HEK293 (cell line): Measurements from ENCODE around the gene SPAG5.

Source experiments
- CTCF ChIA-PET: fragments of 350-600 bp; formaldehyde crosslinking; extraction: SDS; loops from one replicate; lab custom pipeline; 2021; ENCODE audit warnings: antibody characterized with exemption; lab: Yijun Ruan, JAX
- POLR2A ChIA-PET: fragments of 300-600 bp; formaldehyde crosslinking; extraction: SDS; loops from one replicate; lab custom pipeline; 2020; ENCODE audit warnings: antibody characterized with exemption, inconsistent platforms; lab: Yijun Ruan, JAX
- H3K27ac ChIP-seq: fragments of 200-500 bp; sonication (Bioruptor generic); 2 replicates; pipeline ENCODE4 v1.5.1; 2014; ENCODE audit warnings: low read depth, low read length, control low read depth, inconsistent platforms; ENCODE audit errors: extremely low read depth
- H3K36me3 ChIP-seq, 2 experiments: fragments of 200-500 bp in 1 of 2; sonication (Bioruptor generic) in 1 of 2; 1 replicate in 1 of 2; 2 replicates in 1 of 2; pipeline ENCODE4 v1.5.1; 2014 to 2017; ENCODE audit warnings: inconsistent platforms in 2 of 2, low read length in 2 of 2; ENCODE audit not compliant: control insufficient read depth in 2 of 2, insufficient read depth in 1 of 2
- H3K4me1 ChIP-seq: fragments of 200-500 bp; sonication (Bioruptor generic); 2 replicates; pipeline ENCODE4 v1.5.1; 2014; ENCODE audit warnings: mild to moderate bottlenecking, low read length, inconsistent platforms; ENCODE audit not compliant: control insufficient read depth, insufficient read depth
- H3K4me3 ChIP-seq: 2 replicates; pipeline ENCODE4 v1.5.1; 2011; ENCODE audit warnings: low read depth, mild to moderate bottlenecking, control low read depth, low read length, moderate library complexity
- H3K9me3 ChIP-seq: fragments of 200-500 bp; sonication (Bioruptor generic); 2 replicates; pipeline ENCODE4 v1.5.1; 2014; ENCODE audit warnings: low read depth, low read length, inconsistent platforms; ENCODE audit not compliant: control insufficient read depth, insufficient read depth
- SCRT2 ChIP-seq: fragments of 450-650 bp; formaldehyde crosslinking; IDR thresholded peaks from 2 replicates; pipeline ENCODE4 v1.5.1; 2016; ENCODE audit warnings: missing biosample characterization, missing genetic modification characterization
- TCF7L2 ChIP-seq: IDR thresholded peaks from 2 replicates; pipeline ENCODE4 v1.6.1; 2011; ENCODE audit warnings: low read depth, mild to moderate bottlenecking, inconsistent platforms, low read length, moderate library complexity, borderline replicate concordance
- ZBTB8A ChIP-seq: fragments of 450-650 bp; formaldehyde crosslinking; IDR thresholded peaks from 2 replicates; pipeline ENCODE4 v1.5.1; 2016; ENCODE audit warnings: missing biosample characterization, missing genetic modification characterization
- ZIC2 ChIP-seq: fragments of 450-650 bp; formaldehyde crosslinking; IDR thresholded peaks from 2 replicates; pipeline ENCODE4 v1.5.1; 2016; ENCODE audit warnings: missing biosample characterization, missing genetic modification characterization
- ZNF132 ChIP-seq: fragments of 450-650 bp; formaldehyde crosslinking; IDR thresholded peaks from 2 replicates; pipeline ENCODE4 v1.5.1; 2017; ENCODE audit warnings: missing biosample characterization, missing genetic modification characterization, borderline replicate concordance
- ZNF24 ChIP-seq: fragments of 450-650 bp; formaldehyde crosslinking; IDR thresholded peaks from 2 replicates; pipeline ENCODE4 v1.5.1; 2016; ENCODE audit warnings: missing biosample characterization, missing genetic modification characterization
- ZNF433 ChIP-seq: fragments of 450-650 bp; formaldehyde crosslinking; IDR thresholded peaks from 2 replicates; pipeline ENCODE4 v1.5.1; 2016; ENCODE audit warnings: missing biosample characterization, missing genetic modification characterization, low read depth
- ZNF600 ChIP-seq: fragments of 450-650 bp; formaldehyde crosslinking; IDR thresholded peaks from 2 replicates; pipeline ENCODE4 v1.5.1; 2016; ENCODE audit warnings: missing biosample characterization, missing genetic modification characterization
- ZNF654 ChIP-seq: fragments of 450-650 bp; formaldehyde crosslinking; IDR thresholded peaks from 2 replicates; pipeline ENCODE4 v1.5.1; 2016; ENCODE audit warnings: low read depth, missing biosample characterization, missing genetic modification characterization
- ZNF830 ChIP-seq: fragments of 450-650 bp; IDR thresholded peaks from 2 replicates; pipeline ENCODE4 v1.5.0; 2018; ENCODE audit warnings: missing biosample characterization, missing genetic modification characterization, low read depth, mild to moderate bottlenecking, moderate library complexity
- TF ChIP-seq, protein P1 (sequence below): fragments of 450-650 bp; formaldehyde crosslinking; IDR thresholded peaks from 2 replicates; pipeline ENCODE4 v1.5.1; 2016; ENCODE audit warnings: missing biosample characterization, missing genetic modification characterization
- TF ChIP-seq, protein P2 (sequence below): fragments of 450-650 bp; IDR thresholded peaks from 2 replicates; pipeline ENCODE4 v1.5.1; 2018; ENCODE audit warnings: missing biosample characterization, missing genetic modification characterization
- TF ChIP-seq, protein P3 (sequence below): fragments of 450-650 bp; formaldehyde crosslinking; IDR thresholded peaks from 2 replicates; pipeline ENCODE4 v1.5.1; 2016; ENCODE audit warnings: missing biosample characterization, missing genetic modification characterization
- TF ChIP-seq, protein P4 (sequence below): fragments of 450-650 bp; formaldehyde crosslinking; IDR thresholded peaks from 2 replicates; pipeline ENCODE4 v1.5.1; 2016; ENCODE audit warnings: missing biosample characterization, missing genetic modification characterization
- TF ChIP-seq, protein P5 (sequence below): fragments of 450-650 bp; formaldehyde crosslinking; IDR thresholded peaks from 2 replicates; pipeline ENCODE4 v1.5.1; 2017; ENCODE audit warnings: missing biosample characterization, missing genetic modification characterization
- TF ChIP-seq, protein P6 (sequence below): fragments of 450-650 bp; formaldehyde crosslinking; conservative IDR thresholded peaks from 2 replicates; pipeline ENCODE4 v1.5.1; 2016; ENCODE audit warnings: low read depth, missing biosample characterization, missing genetic modification characterization
- TF ChIP-seq, protein P7 (sequence below): IDR thresholded peaks from 2 replicates; pipeline ENCODE4 v1.6.1; 2011; ENCODE audit warnings: mild to moderate bottlenecking, low read depth, low read length, borderline replicate concordance

SPAG5 gene

DNA sequence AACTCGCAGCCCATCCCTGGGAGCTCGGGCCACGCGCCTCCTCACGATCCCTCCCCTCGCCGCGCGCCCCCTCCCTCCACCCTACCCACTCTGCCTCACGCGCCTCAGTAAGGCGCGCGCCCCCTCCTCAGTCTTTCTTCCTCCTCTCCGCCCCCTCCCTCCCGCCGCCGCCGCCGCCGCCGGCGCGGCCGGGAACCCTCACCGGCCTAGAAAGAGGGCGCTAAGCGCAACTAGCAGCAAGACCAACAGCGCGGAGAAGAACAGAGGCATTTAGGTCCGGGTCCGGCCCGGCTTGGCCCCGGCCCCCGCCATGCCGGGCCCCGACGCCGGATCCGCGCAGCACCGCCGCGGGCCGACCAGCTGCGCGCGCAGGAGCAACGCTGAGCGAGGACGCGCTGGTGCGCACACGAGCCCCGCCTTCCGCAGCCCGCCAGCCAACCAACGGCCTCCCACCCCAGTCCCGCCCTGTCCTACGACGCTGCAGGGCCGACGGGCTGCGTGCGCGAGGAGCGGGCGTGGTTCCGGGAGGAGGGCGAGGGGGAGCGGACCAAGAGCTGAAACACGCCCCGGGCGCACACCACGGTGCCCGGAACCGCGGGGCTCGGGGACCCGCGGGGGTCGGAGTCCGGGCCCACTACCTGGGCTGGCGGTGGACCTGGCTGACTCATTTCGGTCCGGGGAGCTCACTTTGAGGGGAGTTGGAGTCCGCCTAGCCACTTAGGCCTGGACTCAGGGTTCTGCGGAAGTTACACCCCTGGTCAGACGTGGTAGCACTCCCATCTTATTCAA lies 46.2 kb upstream of the SPAG5 start, which contains the start of gene BLTP2 (continued):
- TF ChIP-seq, protein P1, sequence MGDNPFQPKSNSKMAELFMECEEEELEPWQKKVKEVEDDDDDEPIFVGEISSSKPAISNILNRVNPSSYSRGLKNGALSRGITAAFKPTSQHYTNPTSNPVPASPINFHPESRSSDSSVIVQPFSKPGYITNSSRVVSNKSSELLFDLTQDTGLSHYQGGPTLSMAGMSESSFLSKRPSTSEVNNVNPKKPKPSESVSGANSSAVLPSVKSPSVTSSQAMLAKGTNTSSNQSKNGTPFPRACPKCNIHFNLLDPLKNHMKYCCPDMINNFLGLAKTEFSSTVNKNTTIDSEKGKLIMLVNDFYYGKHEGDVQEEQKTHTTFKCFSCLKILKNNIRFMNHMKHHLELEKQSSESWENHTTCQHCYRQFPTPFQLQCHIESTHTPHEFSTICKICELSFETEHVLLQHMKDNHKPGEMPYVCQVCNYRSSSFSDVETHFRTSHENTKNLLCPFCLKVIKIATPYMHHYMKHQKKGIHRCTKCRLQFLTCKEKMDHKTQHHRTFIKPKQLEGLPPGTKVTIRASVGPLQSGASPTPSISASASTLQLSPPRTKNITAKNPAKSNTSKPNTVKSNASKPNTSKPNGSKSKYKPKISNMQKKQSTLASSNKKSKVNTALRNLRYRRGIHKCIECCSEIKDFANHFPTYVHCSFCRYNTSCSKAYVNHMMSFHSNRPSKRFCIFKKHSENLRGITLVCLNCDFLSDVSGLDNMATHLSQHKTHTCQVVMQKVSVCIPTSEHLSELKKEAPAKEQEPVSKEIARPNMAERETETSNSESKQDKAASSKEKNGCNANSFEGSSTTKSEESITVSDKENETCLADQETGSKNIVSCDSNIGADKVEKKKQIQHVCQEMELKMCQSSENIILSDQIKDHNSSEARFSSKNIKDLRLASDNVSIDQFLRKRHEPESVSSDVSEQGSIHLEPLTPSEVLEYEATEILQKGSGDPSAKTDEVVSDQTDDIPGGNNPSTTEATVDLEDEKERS (tag by site-specific recombination) = no peak
- TF ChIP-seq, protein P2, sequence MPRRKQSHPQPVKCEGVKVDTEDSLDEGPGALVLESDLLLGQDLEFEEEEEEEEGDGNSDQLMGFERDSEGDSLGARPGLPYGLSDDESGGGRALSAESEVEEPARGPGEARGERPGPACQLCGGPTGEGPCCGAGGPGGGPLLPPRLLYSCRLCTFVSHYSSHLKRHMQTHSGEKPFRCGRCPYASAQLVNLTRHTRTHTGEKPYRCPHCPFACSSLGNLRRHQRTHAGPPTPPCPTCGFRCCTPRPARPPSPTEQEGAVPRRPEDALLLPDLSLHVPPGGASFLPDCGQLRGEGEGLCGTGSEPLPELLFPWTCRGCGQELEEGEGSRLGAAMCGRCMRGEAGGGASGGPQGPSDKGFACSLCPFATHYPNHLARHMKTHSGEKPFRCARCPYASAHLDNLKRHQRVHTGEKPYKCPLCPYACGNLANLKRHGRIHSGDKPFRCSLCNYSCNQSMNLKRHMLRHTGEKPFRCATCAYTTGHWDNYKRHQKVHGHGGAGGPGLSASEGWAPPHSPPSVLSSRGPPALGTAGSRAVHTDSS (tag by site-specific recombination) = no peak
- peak; percentile 84 for TF ChIP-seq ZBTB8A
- TF ChIP-seq, protein P3, sequence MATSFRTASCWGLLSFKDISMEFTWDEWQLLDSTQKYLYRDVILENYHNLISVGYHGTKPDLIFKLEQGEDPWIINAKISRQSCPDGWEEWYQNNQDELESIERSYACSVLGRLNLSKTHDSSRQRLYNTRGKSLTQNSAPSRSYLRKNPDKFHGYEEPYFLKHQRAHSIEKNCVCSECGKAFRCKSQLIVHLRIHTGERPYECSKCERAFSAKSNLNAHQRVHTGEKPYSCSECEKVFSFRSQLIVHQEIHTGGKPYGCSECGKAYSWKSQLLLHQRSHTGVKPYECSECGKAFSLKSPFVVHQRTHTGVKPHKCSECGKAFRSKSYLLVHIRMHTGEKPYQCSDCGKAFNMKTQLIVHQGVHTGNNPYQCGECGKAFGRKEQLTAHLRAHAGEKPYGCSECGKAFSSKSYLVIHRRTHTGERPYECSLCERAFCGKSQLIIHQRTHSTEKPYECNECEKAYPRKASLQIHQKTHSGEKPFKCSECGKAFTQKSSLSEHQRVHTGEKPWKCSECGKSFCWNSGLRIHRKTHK = no peak
- no peak for TF ChIP-seq ZNF132 (tag by site-specific recombination)
- TF ChIP-seq, protein P4, sequence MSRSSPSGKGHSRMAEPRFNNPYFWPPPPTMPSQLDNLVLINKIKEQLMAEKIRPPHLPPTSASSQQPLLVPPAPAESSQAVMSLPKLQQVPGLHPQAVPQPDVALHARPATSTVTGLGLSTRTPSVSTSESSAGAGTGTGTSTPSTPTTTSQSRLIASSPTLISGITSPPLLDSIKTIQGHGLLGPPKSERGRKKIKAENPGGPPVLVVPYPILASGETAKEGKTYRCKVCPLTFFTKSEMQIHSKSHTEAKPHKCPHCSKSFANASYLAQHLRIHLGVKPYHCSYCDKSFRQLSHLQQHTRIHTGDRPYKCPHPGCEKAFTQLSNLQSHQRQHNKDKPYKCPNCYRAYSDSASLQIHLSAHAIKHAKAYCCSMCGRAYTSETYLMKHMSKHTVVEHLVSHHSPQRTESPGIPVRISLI (tag by site-specific recombination) = no peak
- TF ChIP-seq ZNF830 (tag by site-specific recombination) = no peak
- TF ChIP-seq, protein P5, sequence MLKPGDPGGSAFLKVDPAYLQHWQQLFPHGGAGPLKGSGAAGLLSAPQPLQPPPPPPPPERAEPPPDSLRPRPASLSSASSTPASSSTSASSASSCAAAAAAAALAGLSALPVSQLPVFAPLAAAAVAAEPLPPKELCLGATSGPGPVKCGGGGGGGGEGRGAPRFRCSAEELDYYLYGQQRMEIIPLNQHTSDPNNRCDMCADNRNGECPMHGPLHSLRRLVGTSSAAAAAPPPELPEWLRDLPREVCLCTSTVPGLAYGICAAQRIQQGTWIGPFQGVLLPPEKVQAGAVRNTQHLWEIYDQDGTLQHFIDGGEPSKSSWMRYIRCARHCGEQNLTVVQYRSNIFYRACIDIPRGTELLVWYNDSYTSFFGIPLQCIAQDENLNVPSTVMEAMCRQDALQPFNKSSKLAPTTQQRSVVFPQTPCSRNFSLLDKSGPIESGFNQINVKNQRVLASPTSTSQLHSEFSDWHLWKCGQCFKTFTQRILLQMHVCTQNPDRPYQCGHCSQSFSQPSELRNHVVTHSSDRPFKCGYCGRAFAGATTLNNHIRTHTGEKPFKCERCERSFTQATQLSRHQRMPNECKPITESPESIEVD (tag by site-specific recombination) = no peak
- TF ChIP-seq ZNF433 = no peak
- peak; percentile 86 for TF ChIP-seq ZIC2 (tag by site-specific recombination)
- TF ChIP-seq SCRT2 (tag by site-specific recombination) = no peak
- no peak for TF ChIP-seq TCF7L2
- TF ChIP-seq ZNF24 = 0 out of 2 replicates have a peak, but pooled peaks have one; percentile 42

DNA sequence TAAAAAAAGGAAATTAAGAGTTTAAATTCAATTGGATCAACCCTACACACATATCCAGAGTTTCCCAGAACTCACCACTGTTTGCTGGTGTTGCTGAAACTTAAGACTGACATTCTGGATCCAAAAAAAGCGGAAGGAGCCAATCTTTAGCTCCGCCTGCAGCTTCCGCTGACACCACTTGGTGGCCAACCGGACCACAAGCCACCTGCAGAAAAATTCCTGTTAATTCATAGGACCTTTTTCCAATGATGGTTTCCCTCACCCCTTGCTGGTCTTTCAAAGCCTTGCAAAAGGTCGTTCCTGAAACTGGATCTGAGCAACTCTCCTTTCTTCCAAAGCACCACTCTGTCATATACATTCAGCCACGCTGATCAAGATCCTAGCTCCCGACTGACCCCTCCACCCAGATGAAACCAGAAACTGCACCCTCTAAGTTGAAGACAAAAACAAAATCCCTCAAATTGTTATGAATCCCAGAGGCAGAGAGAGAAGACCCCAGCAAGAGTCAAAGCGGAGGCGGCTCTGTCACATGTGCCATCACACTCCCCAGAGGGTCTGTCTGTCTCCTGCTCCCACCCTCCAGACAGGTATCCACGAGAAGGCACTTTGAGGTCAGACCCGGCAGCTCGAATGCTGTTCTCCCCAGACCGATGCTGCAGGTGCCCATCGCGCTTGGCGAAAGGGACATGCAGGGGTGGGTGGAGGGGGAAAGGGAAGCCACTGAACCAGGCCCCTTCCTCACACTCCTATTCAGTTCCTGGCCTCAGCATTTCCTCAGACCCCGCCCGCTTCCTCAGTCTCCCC lies 45.4 kb upstream of the SPAG5 start:
- Histone ChIP-seq H3K4me3 (peak overlapping the region; percentile 70), H3K9me3 (no peaks in the 10 kb centered on the region), H3K4me1 (peaks cover 5% of the 10 kb centered on the region), H3K27ac (peak overlapping the region; percentile 55), H3K36me3 (peaks cover 49 to 59% of the 10 kb centered on the region in 2 experiments)
- CTCF ChIA-PET = interaction anchor here (0.6 to 3.6 kb wide), 33 partner anchors 9 to 481 kb away, joined by 3 to 42 read pairs (median 4); partner anchors contain the start of genes PROCA1, RSKR, SDF2 and SUPT6H
- POLR2A ChIA-PET = interaction anchor here (0.7 to 5.1 kb wide), 26 partner anchors 9 to 308 kb away, joined by 3 to 56 read pairs (median 4); partner anchors contain the start of genes NEK8, PHF12, PIGS and PROCA1
- peak; percentile 58 for TF ChIP-seq ZNF600 (tag by site-specific recombination)
- TF ChIP-seq, protein P6, sequence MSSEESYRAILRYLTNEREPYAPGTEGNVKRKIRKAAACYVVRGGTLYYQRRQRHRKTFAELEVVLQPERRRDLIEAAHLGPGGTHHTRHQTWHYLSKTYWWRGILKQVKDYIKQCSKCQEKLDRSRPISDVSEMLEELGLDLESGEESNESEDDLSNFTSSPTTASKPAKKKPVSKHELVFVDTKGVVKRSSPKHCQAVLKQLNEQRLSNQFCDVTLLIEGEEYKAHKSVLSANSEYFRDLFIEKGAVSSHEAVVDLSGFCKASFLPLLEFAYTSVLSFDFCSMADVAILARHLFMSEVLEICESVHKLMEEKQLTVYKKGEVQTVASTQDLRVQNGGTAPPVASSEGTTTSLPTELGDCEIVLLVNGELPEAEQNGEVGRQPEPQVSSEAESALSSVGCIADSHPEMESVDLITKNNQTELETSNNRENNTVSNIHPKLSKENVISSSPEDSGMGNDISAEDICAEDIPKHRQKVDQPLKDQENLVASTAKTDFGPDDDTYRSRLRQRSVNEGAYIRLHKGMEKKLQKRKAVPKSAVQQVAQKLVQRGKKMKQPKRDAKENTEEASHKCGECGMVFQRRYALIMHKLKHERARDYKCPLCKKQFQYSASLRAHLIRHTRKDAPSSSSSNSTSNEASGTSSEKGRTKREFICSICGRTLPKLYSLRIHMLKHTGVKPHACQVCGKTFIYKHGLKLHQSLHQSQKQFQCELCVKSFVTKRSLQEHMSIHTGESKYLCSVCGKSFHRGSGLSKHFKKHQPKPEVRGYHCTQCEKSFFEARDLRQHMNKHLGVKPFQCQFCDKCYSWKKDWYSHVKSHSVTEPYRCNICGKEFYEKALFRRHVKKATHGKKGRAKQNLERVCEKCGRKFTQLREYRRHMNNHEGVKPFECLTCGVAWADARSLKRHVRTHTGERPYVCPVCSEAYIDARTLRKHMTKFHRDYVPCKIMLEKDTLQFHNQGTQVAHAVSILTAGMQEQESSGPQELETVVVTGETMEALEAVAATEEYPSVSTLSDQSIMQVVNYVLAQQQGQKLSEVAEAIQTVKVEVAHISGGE = peak; percentile 52; the same call in 1 of the 2 replicates
- 0 out of 2 replicates have a peak, but pooled peaks have one; percentile 11 for TF ChIP-seq ZNF654 (tag by site-specific recombination)
- TF ChIP-seq, protein P7, sequence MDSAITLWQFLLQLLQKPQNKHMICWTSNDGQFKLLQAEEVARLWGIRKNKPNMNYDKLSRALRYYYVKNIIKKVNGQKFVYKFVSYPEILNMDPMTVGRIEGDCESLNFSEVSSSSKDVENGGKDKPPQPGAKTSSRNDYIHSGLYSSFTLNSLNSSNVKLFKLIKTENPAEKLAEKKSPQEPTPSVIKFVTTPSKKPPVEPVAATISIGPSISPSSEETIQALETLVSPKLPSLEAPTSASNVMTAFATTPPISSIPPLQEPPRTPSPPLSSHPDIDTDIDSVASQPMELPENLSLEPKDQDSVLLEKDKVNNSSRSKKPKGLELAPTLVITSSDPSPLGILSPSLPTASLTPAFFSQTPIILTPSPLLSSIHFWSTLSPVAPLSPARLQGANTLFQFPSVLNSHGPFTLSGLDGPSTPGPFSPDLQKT = no peak
- TF ChIP-seq, protein P3 = no peak
